Dermis microvascular lymphatic vessel endothelial cell (primary cell): ENCODE data around the gene PRUNE2. TPM values are rescaled to one million over a fixed set of nuclear protein-coding genes. Genes with fewer than 3 reads are reported as not detected.
"Not testable (repeated sequence)": the region's sequence is repeated elsewhere in the genome, so short reads cannot be mapped to it uniquely, and the experiment has no call there.

Experiments
- DNase-seq, 2 donors: peaks; one replicate each; pipeline versions ENCODE4 v3.0.0 to v3.0.0-alpha.2; 2010; ENCODE audit warnings: low read depth in 2 of 2
- total RNA-seq: library from RNA; depleted of rRNA; stranded (reverse); fragments of >200 nt; gene quantifications from 2 replicates; pipeline ENCODE4 v1.2.1, GENCODE V29; 2014

Gene PRUNE2
- total RNA-seq, 1 donor from 2014 or later: 10.8 TPM

GRCh38 chr9:76605321-76605900 lies 300.5 kb downstream of the PRUNE2 start:
- no peak for DNase-seq

GRCh38 chr9:76603931-76604570 lies 301.9 kb downstream of the PRUNE2 start:
- no peak for DNase-seq

GRCh38 chr9:76603448-76603895 lies 302.4 kb downstream of the PRUNE2 start:
- DNase-seq: no peak

GRCh38 chr9:76602199-76602598 lies 303.7 kb downstream of the PRUNE2 start:
- no peak for DNase-seq

- no peak for DNase-seq
Observed at GRCh38 chr9:76600007-76600615, 305.8 kb downstream of the PRUNE2 start.

- DNase-seq: no peak
Observed at GRCh38 chr9:76598981-76599380, 306.9 kb downstream of the PRUNE2 start.

GRCh38 chr9:76595645-76596044 lies 310.3 kb downstream of the PRUNE2 start:
- no peak for DNase-seq

GRCh38 chr9:76594764-76595424 lies 311.0 kb downstream of the PRUNE2 start:
- DNase-seq: no peak

- DNase-seq: not testable (repeated sequence)
Observed at GRCh38 chr9:76593961-76594735, 311.8 kb downstream of the PRUNE2 start.

- no peak for DNase-seq
Observed at GRCh38 chr9:76592974-76593347, 313.0 kb downstream of the PRUNE2 start.

- no peak for DNase-seq
Observed at GRCh38 chr9:76592091-76592973, 313.6 kb downstream of the PRUNE2 start.

GRCh38 chr9:76591256-76591950 lies 314.5 kb downstream of the PRUNE2 start:
- no peak for DNase-seq

- DNase-seq: no peak
Observed at GRCh38 chr9:76588316-76588715, 317.6 kb downstream of the PRUNE2 start.

- no peak for DNase-seq
Observed at GRCh38 chr9:76586390-76587314, 319.3 kb downstream of the PRUNE2 start.

GRCh38 chr9:76585487-76586389 lies 320.2 kb downstream of the PRUNE2 start:
- no peak for DNase-seq

GRCh38 chr9:76583256-76583655 lies 322.7 kb downstream of the PRUNE2 start:
- no peak for DNase-seq

GRCh38 chr9:76581731-76582130 lies 324.2 kb downstream of the PRUNE2 start:
- no peak for DNase-seq

GRCh38 chr9:76580820-76581219 lies 325.1 kb downstream of the PRUNE2 start:
- no peak for DNase-seq
